OCI-LY7 (cell line): Measurements from ENCODE around the gene ACADSB. TPM values are rescaled to one million over a fixed set of nuclear protein-coding genes. Genes with fewer than 3 reads are reported as not detected.

ENCODE experiments used
- BruUV-seq: library from RNA; stranded (reverse); fragments of 400-500 nt; replicated peaks from 2 replicates; lab custom pipeline; 2021; lab: Mats Ljungman, UMichigan
- CTCF ChIA-PET: fragments of 300-600 bp; sonication (Branson Sonifier 250); formaldehyde crosslinking; loops from one replicate; lab custom pipeline; 2022; ENCODE audit warnings: antibody characterized with exemption; ENCODE audit not compliant: unreplicated experiment; lab: Charles Lee
- POLR2A ChIA-PET: fragments of 300-600 bp; sonication (Branson Sonifier 250); formaldehyde crosslinking; loops from one replicate; lab custom pipeline; 2022; ENCODE audit warnings: antibody characterized with exemption; lab: Charles Lee
- DNase-seq: peaks from one replicate; pipeline ENCODE4 v3.0.0-alpha.2; 2015; ENCODE audit warnings: low spot score
- H2AFZ ChIP-seq: fragments of 200-600 bp; sonication (generic), shearing (Covaris generic); 2 replicates; pipeline ENCODE4 v1.6.1; 2014; ENCODE audit warnings: mild to moderate bottlenecking, antibody characterized with exemption, low read length, moderate library complexity
- H3K27ac ChIP-seq: fragments of 200-600 bp; sonication (generic); 2 replicates; pipeline ENCODE4 v1.5.1; 2014; ENCODE audit warnings: mixed run types, low read depth, mild to moderate bottlenecking, moderate library complexity, low read length, inconsistent platforms; ENCODE audit not compliant: poor library complexity, severe bottlenecking
- H3K36me3 ChIP-seq: fragments of 200-600 bp; sonication (generic); 2 replicates; pipeline ENCODE4 v1.6.1; 2014; ENCODE audit warnings: mild to moderate bottlenecking, antibody characterized with exemption, low read length, moderate library complexity, mixed read lengths; ENCODE audit not compliant: insufficient read depth
- H3K4me1 ChIP-seq: fragments of 200-600 bp; sonication (generic); 2 replicates; pipeline ENCODE4 v1.5.1; 2014; ENCODE audit warnings: mild to moderate bottlenecking, low read length; ENCODE audit not compliant: insufficient read depth, poor library complexity, severe bottlenecking
- H3K4me2 ChIP-seq: fragments of 200-600 bp; sonication (generic); 2 replicates; pipeline ENCODE4 v1.6.1; 2014; ENCODE audit warnings: mild to moderate bottlenecking, low read length
- H3K4me3 ChIP-seq: fragments of 200-600 bp; sonication (generic); 2 replicates; pipeline ENCODE4 v1.5.1; 2014; ENCODE audit warnings: mild to moderate bottlenecking, low read depth, low read length; ENCODE audit not compliant: poor library complexity, severe bottlenecking
- H3K79me2 ChIP-seq: fragments of 200-600 bp; sonication (generic); 2 replicates; pipeline ENCODE4 v1.6.1; 2016; ENCODE audit warnings: low read depth, mild to moderate bottlenecking, low read length, moderate library complexity, mixed read lengths; ENCODE audit not compliant: insufficient read depth
- H3K9me2 ChIP-seq: fragments of 200-600 bp; sonication (generic); 2 replicates; pipeline ENCODE4 v1.6.1; 2016; ENCODE audit warnings: mild to moderate bottlenecking, low read length, mixed read lengths; ENCODE audit not compliant: insufficient read depth
- H3K9me3 ChIP-seq: fragments of 200-600 bp; sonication (generic); 2 replicates; pipeline ENCODE4 v1.6.1; 2014; ENCODE audit warnings: mild to moderate bottlenecking, mixed run types, low read length, mixed read lengths
- H4K20me1 ChIP-seq: fragments of 200-600 bp; sonication (generic); 2 replicates; pipeline ENCODE4 v1.6.1; 2014; ENCODE audit warnings: mild to moderate bottlenecking, antibody characterized with exemption, low read length, moderate library complexity, mixed read lengths; ENCODE audit not compliant: insufficient read depth
- CTCF ChIP-seq: fragments of 200-600 bp; sonication (generic); conservative IDR thresholded peaks from 2 replicates; pipeline ENCODE4 v1.5.1; 2014; ENCODE audit warnings: mild to moderate bottlenecking, antibody characterized with exemption, low read length, moderate library complexity, mixed read lengths
- EZH2phosphoT487 ChIP-seq: fragments of 200-600 bp; sonication (generic); IDR thresholded peaks from 2 replicates; pipeline ENCODE4 v1.6.1; 2018; ENCODE audit warnings: low read depth, borderline replicate concordance, mild to moderate bottlenecking, mixed run types, antibody characterized with exemption, low read length, moderate library complexity, mixed read lengths
- intact Hi-C: fragments of 100-400 bp; cut with micrococcal nuclease; formaldehyde crosslinking; loops from one replicate; pipeline ENCODE4 v1.10.0; 2022; ENCODE audit not compliant: unreplicated experiment
- total RNA-seq, 2 experiments: library from RNA; depleted of rRNA in 1 of 2; stranded (reverse); fragments of >200 nt in 1 of 2; shearing (Covaris generic) in 1 of 2; gene quantifications; 2 replicates each; pipeline ENCODE4 v1.2.3, GENCODE V29; 2014 to 2022

The ACADSB gene
- total RNA-seq, 2 experiments from 2014 or later: 3.7 to 14.7 TPM

GRCh38 chr10:123039632-123039930 is 30.8 kb downstream of the ACADSB start:
- ChIA-PET CTCF (no interaction called here), POLR2A (no interaction called here)
- no TSS peak for BruUV-seq
- no peaks in the 10 kb centered on the region for H3K4me1 ChIP-seq
- H3K4me3 ChIP-seq: no peak overlapping the region
- DNase-seq: no peak
- H2AFZ ChIP-seq: no peak overlapping the region
- no peaks in the 10 kb centered on the region for H4K20me1 ChIP-seq
- no peaks in the 10 kb centered on the region for H3K9me2 ChIP-seq
- TF ChIP-seq EZH2phosphoT487: no peak
- no peak for TF ChIP-seq CTCF
- intact Hi-C loops: no loop called here
- no peaks in the 10 kb centered on the region for H3K9me3 ChIP-seq
- H3K27ac ChIP-seq: no peak overlapping the region
- no peaks in the 10 kb centered on the region for H3K79me2 ChIP-seq
- no peaks in the 10 kb centered on the region for H3K36me3 ChIP-seq
- H3K4me2 ChIP-seq: no peak overlapping the region

- no peak overlapping the region for H3K27ac ChIP-seq
- no peaks in the 10 kb centered on the region for H3K9me2 ChIP-seq
- ChIA-PET CTCF (interaction anchor here (0.9 kb wide), 1 partner anchor 530 kb away, joined by 4 read pairs; no protein-coding TSS in a partner anchor), POLR2A (interaction anchor here (0.9 kb wide), 1 partner anchor 20 kb away, joined by 3 read pairs; no protein-coding TSS in a partner anchor)
- no peak overlapping the region for H3K4me2 ChIP-seq
- DNase-seq: no peak
- no peaks in the 10 kb centered on the region for H3K9me3 ChIP-seq
- H3K79me2 ChIP-seq: no peaks in the 10 kb centered on the region
- intact Hi-C loops: loop anchor here (1.0 to 10.0 kb wide), 4 partner anchors 89 to 922 kb away; no protein-coding TSS in a partner anchor
- no peaks in the 10 kb centered on the region for H3K36me3 ChIP-seq
- TF ChIP-seq EZH2phosphoT487: no peak
- no peak for TF ChIP-seq CTCF
- no peaks in the 10 kb centered on the region for H4K20me1 ChIP-seq
- no peak overlapping the region for H2AFZ ChIP-seq
- H3K4me3 ChIP-seq: no peak overlapping the region
- BruUV-seq: no TSS peak
- no peaks in the 10 kb centered on the region for H3K4me1 ChIP-seq
Observed at GRCh38 chr10:123042708-123043408, 34.1 kb downstream of the ACADSB start.

- intact Hi-C loops: loop anchor here (1.0 to 10.0 kb wide), 4 partner anchors 89 to 921 kb away; no protein-coding TSS in a partner anchor
- TF ChIP-seq EZH2phosphoT487 (no peak), CTCF (peak; percentile 92)
- H2AFZ ChIP-seq: no peak overlapping the region
- H3K4me3 ChIP-seq: no peak overlapping the region
- no peak overlapping the region for H3K4me2 ChIP-seq
- no peaks in the 10 kb centered on the region for H3K9me2 ChIP-seq
- ChIA-PET POLR2A (no interaction called here), CTCF (interaction anchor here (0.9 kb wide), 1 partner anchor 530 kb away, joined by 4 read pairs; no protein-coding TSS in a partner anchor)
- no peak overlapping the region for H3K27ac ChIP-seq
- H3K79me2 ChIP-seq: no peaks in the 10 kb centered on the region
- H3K9me3 ChIP-seq: no peaks in the 10 kb centered on the region
- H4K20me1 ChIP-seq: no peaks in the 10 kb centered on the region
- DNase-seq: peak; percentile 76
- no peaks in the 10 kb centered on the region for H3K4me1 ChIP-seq
- BruUV-seq: no TSS peak
- H3K36me3 ChIP-seq: no peaks in the 10 kb centered on the region
Observed at GRCh38 chr10:123043409-123043925, 34.7 kb downstream of the ACADSB start.
